ENCODE measurements around the gene ATP2A3.
"Not testable (repeated sequence)": the region's sequence is repeated elsewhere in the genome, so short reads cannot be mapped to it uniquely, and the experiment has no call there.

ATP2A3 gene

GRCh38 chr17:3964203-3965117, at the start of gene ATP2A3:
TSS of gene ATP2A3 (minus strand) at chr17:3964437. CDS start at chr17:3964291, 146 bp downstream.
- peak; percentile 90 for DNase-seq

GRCh38 chr17:4010754-4011153, 46.5 kb upstream of the ATP2A3 start:
- no peak for DNase-seq

GRCh38 chr17:4009186-4009785, 45.0 kb upstream of the ATP2A3 start:
- DNase-seq, result no peak

DNA sequence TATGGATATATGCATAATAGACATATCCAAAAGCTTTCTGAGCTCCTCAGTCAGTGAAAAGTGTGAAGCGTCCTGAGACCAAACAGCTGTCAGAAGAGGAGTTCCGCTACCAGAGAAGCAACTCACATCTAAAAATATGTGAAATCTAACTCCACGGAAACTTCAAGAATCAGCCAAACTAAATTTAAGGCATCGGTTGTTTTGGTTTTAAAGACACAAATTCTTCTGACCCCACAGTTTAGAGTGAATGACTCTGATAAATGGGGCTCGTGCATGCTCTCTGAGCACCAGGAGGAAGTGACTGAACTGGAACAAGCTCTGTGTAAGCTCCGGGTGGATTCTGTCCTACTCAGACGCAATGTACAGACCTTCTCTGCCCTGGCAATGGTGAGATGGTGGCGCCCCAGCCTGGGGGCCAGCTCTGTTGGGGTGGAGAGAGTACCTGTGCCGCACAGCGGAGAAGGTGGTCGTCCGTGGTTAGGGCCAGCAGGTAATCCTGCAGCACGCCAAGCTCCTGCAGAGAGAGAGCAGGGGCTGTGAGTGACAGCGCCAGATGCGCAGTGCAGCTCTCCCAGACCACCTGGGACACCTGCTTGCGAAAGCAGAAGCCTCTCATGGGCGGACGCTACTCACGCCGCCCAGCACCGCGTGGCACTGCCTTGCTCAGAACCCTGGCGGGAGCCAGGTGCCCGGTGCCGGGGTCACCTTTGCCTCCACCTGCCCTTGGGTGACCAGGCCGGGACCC, 44.4 kb upstream of the ATP2A3 start:
- DNase-seq, result no peak

- DNase-seq, result no peak
Observed at GRCh38 chr17:4008082-4008435, 43.8 kb upstream of the ATP2A3 start.

- no peak for DNase-seq
Observed at GRCh38 chr17:4007346-4008081, 43.3 kb upstream of the ATP2A3 start.

DNA sequence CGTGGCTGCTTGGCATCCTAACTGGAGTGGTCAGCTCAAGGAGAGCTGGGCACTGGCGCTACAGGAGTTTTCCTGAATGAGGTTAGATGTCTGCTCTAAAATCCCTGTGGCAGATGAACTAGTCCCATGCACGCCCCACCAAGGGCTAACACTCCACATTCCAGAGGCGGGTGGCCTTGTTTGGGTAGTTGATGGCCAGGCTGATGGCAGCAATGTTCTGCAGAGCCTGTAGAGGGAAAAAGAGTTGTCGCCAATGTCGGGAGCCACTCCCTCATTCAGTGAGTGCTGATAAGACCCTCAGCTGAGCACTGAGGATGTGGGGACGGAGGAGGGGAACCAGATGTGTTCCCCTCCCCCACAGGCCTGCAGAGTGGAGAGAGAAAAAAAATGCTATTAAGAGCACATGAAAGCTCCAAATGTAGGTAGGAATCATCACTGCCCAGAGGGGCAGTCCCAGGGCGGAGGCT, 42.5 kb upstream of the ATP2A3 start:
- DNase-seq, result no peak

GRCh38 chr17:4006165-4006589, 41.9 kb upstream of the ATP2A3 start:
- no peak for DNase-seq

- DNase-seq, result no peak
Observed at GRCh38 chr17:4005296-4006164, 41.3 kb upstream of the ATP2A3 start.

DNA sequence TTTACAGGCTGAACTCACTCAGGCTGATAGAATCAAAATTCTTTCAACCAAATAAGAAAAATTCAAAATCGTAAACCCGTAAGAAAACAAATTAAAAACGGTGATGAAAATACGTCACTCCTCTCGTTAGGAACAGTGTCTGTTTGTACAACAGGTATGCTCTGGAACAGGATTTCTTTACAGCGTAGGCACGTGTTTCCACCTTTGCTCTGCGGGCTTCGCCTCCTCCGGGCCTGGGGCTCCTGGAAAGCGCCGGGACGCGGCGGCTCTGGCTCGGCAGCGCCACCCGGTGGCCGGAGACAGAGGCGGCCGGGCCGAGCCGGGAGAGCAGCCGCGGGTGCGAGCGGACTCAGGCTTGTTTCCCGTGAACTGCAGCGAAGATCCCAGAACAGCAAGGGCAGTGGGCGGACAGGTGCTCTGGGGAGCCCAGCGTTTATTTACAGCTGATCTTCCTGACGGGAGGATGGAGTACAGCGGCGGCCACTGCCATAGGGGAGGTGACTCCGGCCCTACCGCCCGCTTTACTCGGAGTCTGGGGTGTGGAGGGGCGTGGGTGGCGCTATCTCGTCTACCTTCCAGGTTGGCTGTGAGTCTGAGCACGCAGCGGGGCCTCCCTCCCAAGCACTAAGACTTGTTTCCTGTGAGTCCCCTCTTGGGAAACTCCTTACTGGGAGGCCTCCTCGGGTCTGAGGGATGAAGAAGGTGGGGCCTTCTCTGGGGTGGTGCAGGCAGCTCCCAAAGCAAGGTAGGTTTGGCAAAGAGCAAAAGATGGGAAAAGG, 40.5 kb upstream of the ATP2A3 start:
- DNase-seq, result peak; percentile 82

DNA sequence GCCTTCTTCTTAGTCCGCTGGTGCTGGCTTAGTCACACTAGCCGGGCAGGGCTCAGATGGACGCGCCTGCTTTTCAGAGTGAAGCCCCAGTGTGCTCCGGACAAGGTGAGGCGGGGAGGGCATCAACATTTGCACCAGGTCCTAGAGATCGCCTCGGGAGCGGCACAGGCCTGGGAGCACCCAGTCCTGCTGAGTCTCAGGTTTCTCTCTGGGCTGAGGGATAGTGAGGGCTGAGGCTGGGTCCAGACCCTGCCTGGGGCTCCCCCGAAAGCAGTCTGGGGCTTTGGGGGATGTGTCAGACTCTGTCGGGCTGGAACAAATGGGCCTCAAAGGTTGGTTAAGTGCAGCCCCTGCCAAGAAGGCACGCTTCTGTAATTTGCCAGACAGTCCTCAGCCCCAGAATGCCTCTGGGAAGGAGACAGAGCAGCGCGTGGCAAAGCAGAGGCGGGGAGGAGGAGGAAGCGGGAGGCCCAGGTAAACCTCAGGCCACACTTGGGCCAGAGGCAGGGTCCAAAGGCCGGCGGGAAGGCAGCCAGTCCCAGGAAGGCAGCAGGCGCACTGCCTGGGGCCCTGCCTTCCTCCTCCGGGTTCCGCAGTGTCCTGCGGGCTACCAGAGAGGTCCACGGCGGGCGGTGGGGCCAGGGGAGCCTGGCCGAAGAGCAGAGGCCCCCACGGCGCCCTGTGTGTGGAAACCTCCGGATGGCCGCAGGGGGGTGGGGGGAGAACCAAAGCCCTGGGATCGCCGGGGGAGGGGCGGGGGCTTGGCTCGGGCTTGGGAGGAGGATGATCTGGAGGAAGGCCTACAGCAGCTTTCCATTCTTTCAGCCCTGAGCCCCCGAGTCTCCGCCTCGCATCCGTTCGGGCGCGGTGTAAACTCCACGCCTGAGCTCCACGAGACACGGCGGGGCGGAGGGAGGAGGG, 39.5 kb upstream of the ATP2A3 start:
- DNase-seq, result no peak

- DNase-seq, result no peak
Observed at GRCh38 chr17:4003131-4003500, 38.9 kb upstream of the ATP2A3 start.

- DNase-seq, result no peak
Observed at GRCh38 chr17:4001048-4001590, 36.9 kb upstream of the ATP2A3 start.

GRCh38 chr17:3998436-3998835, 34.2 kb upstream of the ATP2A3 start:
- DNase-seq, result no peak

GRCh38 chr17:3995067-3995466, 30.8 kb upstream of the ATP2A3 start:
- DNase-seq, result no peak

- no peak for DNase-seq
Observed at GRCh38 chr17:3994221-3994576, 30.0 kb upstream of the ATP2A3 start.

DNA sequence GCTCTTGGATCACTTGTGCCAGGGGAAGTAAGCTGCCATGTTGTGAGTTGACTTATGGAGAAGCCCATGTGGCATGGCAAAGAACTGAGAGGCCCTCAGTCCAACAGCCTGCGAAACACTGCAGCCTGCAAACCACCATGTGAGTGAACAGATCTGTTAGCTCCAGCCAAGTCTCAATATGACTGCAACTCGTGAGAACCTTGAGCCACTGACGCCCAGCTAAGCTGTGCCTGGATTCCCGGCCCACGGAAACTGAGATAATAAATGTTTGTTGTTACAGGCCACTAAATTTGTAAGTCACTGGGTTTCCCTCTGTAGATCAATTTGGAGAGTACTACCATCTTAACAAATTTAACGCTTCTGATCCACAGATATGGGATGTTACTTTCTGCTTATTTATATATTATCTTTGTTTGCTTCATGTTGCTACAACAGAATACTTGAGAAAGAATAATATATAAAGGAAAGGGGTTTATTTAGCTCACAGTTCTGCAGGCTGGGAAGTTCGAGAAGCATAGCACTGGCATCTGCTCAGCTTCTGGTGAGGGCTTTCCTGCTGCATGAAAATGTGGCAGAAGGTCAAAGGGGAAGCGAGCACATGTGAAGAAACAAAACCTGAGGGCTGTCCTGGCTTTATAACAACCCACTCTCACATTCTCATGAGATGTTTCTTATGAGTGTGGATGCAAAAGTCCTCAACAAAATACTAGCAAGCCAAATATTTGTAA, 29.4 kb upstream of the ATP2A3 start:
- peak; percentile 36 for DNase-seq

GRCh38 chr17:3992370-3992769, 28.1 kb upstream of the ATP2A3 start:
- no peak for DNase-seq

DNA sequence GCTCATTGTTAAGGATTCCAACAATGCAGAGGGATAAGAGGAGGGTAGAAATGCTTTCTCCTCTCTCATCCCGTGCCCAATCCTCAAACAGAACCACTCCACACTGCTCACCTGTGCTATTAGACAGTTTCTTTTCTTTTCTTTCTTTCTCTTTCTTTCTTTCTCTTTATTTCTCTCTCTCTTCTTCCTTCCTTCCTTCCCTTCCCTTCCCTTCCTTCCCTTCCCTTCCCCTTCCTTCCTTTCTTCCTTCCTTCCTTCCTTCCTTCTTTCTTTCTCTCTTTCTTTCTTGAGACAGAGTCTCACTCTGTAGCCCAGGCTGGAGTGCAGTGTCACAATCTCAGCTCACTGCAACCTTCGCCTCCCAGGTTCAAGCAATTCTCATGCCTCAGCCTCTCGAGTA, 27.5 kb upstream of the ATP2A3 start:
- DNase-seq, result not testable (repeated sequence)
